NCI-H146 (cell line): ENCODE measurements around the gene PTAFR.

Experiments
- DNase-seq: peaks from one replicate; lab custom pipeline; 2025; lab: John Stamatoyannopoulos, UW

PTAFR gene

GRCh38 chr1:28176492-28177470 is at the start of gene PTAFR:
PTAFR (minus strand) TSS chr1:28176690; CDS start chr1:28151021, 25,669 bp downstream.
- no peak for DNase-seq

- DNase-seq, result no peak
These were observed 36.8 kb upstream of the PTAFR start for GRCh38 chr1:28213315-28213714.

GRCh38 chr1:28209700-28210099 is 33.2 kb upstream of the PTAFR start:
- DNase-seq, result no peak

GRCh38 chr1:28208818-28209441 is 32.4 kb upstream of the PTAFR start:
- peak; percentile 20 for DNase-seq

- no peak for DNase-seq
These were observed 28.8 kb upstream of the PTAFR start for GRCh38 chr1:28205243-28205642.

- no peak for DNase-seq
These were observed 23.9 kb upstream of the PTAFR start for GRCh38 chr1:28200234-28200873.

- DNase-seq, result no peak
These were observed 23.1 kb upstream of the PTAFR start for GRCh38 chr1:28199328-28200233.

GRCh38 chr1:28197682-28198415 is 21.4 kb upstream of the PTAFR start:
- no peak for DNase-seq

- peak; percentile 10 for DNase-seq
These were observed 19.8 kb upstream of the PTAFR start for GRCh38 chr1:28196330-28196729.

- no peak for DNase-seq
These were observed 19.3 kb upstream of the PTAFR start for GRCh38 chr1:28195780-28196179.

- no peak for DNase-seq
These were observed 18.0 kb upstream of the PTAFR start for GRCh38 chr1:28194326-28195035.

- DNase-seq, result no peak
These were observed 17.2 kb upstream of the PTAFR start for GRCh38 chr1:28193701-28194161.

- no peak for DNase-seq
These were observed 14.6 kb upstream of the PTAFR start for GRCh38 chr1:28190996-28191645.

- no peak for DNase-seq
These were observed 14.0 kb upstream of the PTAFR start for GRCh38 chr1:28190337-28190979.

- DNase-seq, result no peak
These were observed 8.6 kb upstream of the PTAFR start for GRCh38 chr1:28185071-28185470.

GRCh38 chr1:28180306-28181305 is 4.1 kb upstream of the PTAFR start:
- DNase-seq, result no peak

- DNase-seq, result no peak
These were observed 2.4 kb upstream of the PTAFR start for GRCh38 chr1:28178690-28179485.
